HepG2 (cell line): ENCODE data around the gene C10orf90. TPM values are rescaled to one million over a fixed set of nuclear protein-coding genes. Genes with fewer than 3 reads are reported as not detected.

ENCODE experiments used
- ATAC-seq: fragments of 200-7000 bp; cut with Tn5 transposase; 3 replicates; pipeline ENCODE4 v1.9.1; 2020; ENCODE audit warnings: mild to moderate bottlenecking, moderate library complexity
- BruUV-seq: library from RNA; stranded (reverse); fragments of 400-500 nt; replicated peaks from 2 replicates; lab custom pipeline; 2021; lab: Mats Ljungman, UMichigan
- CTCF ChIA-PET: fragments of 300-600 bp; formaldehyde crosslinking; extraction: SDS; loops from one replicate; lab custom pipeline; 2021; ENCODE audit warnings: low total read pairs, inconsistent platforms, low intra/inter-chr PET ratio; lab: Yijun Ruan, JAX
- POLR2A ChIA-PET: fragments of 350-600 bp; sonication (Branson Sonifier 250); formaldehyde crosslinking; loops from one replicate; lab custom pipeline; 2020; ENCODE audit warnings: antibody characterized with exemption, inconsistent platforms; lab: Yijun Ruan, JAX
- DNase-seq: peaks from one replicate; pipeline ENCODE4 v3.0.0-alpha.2; 2015; ENCODE audit warnings: low spot score
- FAIRE-seq: peaks from 3 replicates; lab custom pipeline; 2011; peaks lifted over from hg19 to GRCh38; lab: Jason Lieb, UNC
- H2AFZ ChIP-seq: one replicate; pipeline ENCODE4 v1.6.1; 2011; ENCODE audit warnings: low read length, inconsistent platforms
- H3K27ac ChIP-seq: fragments of 300-600 bp; 3 replicates; pipeline ENCODE4 v1.8.0; 2011; ENCODE audit warnings: mixed run types, mild to moderate bottlenecking, mixed read lengths, low read length, inconsistent platforms; ENCODE audit not compliant: insufficient read depth; ENCODE audit errors: extremely low read length
- H3K27me3 ChIP-seq, 2 experiments: fragments of 200-600 bp in 1 of 2; 2 replicates in 1 of 2; 3 replicates in 1 of 2; pipeline versions ENCODE4 v1.6.0 to v1.8.0; 2011; ENCODE audit warnings: low read length in 2 of 2, mild to moderate bottlenecking in 2 of 2, moderate library complexity in 2 of 2, inconsistent platforms in 1 of 2; ENCODE audit not compliant: insufficient read depth in 2 of 2, control insufficient read depth in 1 of 2
- H3K36me3 ChIP-seq, 2 experiments: fragments of 200-600 bp in 1 of 2; replicated peaks in 1 of 2; 2 replicates in 1 of 2; 3 replicates in 1 of 2; pipeline versions ENCODE4 v1.5.1 to v1.8.0; 2011; ENCODE audit warnings: low read length in 2 of 2, inconsistent platforms in 1 of 2; ENCODE audit not compliant: insufficient read depth in 2 of 2, control insufficient read depth in 1 of 2
- H3K4me1 ChIP-seq: 2 replicates; pipeline ENCODE4 v1.5.1; 2012; ENCODE audit warnings: low read length, inconsistent platforms; ENCODE audit not compliant: insufficient read depth
- H3K4me2 ChIP-seq: 2 replicates; pipeline ENCODE4 v1.6.0; 2011; ENCODE audit warnings: low read depth, low read length, inconsistent platforms
- H3K4me3 ChIP-seq, 3 experiments: fragments of 200-600 bp in 1 of 3; sonication (generic), shearing (Covaris generic) in 1 of 3; replicated peaks in 1 of 3; 2 replicates each; pipeline ENCODE4 v1.5.1; 2011 to 2016; ENCODE audit warnings: low read length in 3 of 3, inconsistent platforms in 2 of 3, low read depth in 2 of 3, mild to moderate bottlenecking in 2 of 3, control low read depth in 1 of 3, mixed read lengths in 1 of 3; ENCODE audit not compliant: insufficient read depth in 1 of 3
- H3K79me2 ChIP-seq: one replicate; pipeline ENCODE4 v1.6.1; 2011; ENCODE audit warnings: low read length, inconsistent platforms; ENCODE audit not compliant: insufficient read depth
- H3K9ac ChIP-seq: 2 replicates; pipeline ENCODE4 v1.6.0; 2011; ENCODE audit warnings: mild to moderate bottlenecking, low read depth, low read length, inconsistent platforms; ENCODE audit not compliant: insufficient read depth
- H3K9me3 ChIP-seq: 2 replicates; pipeline ENCODE4 v1.5.1; 2012; ENCODE audit warnings: mild to moderate bottlenecking, low read length
- H4K20me1 ChIP-seq: 2 replicates; pipeline ENCODE4 v1.6.0; 2011; ENCODE audit warnings: inconsistent platforms, mild to moderate bottlenecking, low read length, moderate library complexity; ENCODE audit not compliant: insufficient read depth
- ADNP ChIP-seq: sonication (generic); formaldehyde crosslinking; IDR thresholded peaks from 2 replicates; pipeline ENCODE4 v1.4.0; 2020; ENCODE audit warnings: missing genetic modification reagents
- CBX1 ChIP-seq: IDR thresholded peaks from one replicate; pipeline ENCODE4 v1.6.1; 2016; ENCODE audit warnings: antibody characterized with exemption, low read depth
- EZH2 ChIP-seq: conservative IDR thresholded peaks from 2 replicates; pipeline ENCODE4 v1.6.1; 2012; ENCODE audit warnings: mild to moderate bottlenecking, low read depth, low read length, moderate library complexity
- GPN1 ChIP-seq: sonication (generic); formaldehyde crosslinking; IDR thresholded peaks from 2 replicates; pipeline ENCODE4 v1.5.1; 2020; ENCODE audit warnings: missing genetic modification reagents, borderline replicate concordance
- HIVEP1 ChIP-seq: sonication (generic); formaldehyde crosslinking; IDR thresholded peaks from 2 replicates; pipeline ENCODE4 v1.4.0; 2020; ENCODE audit warnings: mild to moderate bottlenecking, missing genetic modification reagents
- KLF13 ChIP-seq: sonication (generic); formaldehyde crosslinking; IDR thresholded peaks from 2 replicates; pipeline ENCODE4 v1.4.0; 2020; ENCODE audit warnings: mild to moderate bottlenecking, missing genetic modification reagents
- MEIS2 ChIP-seq: sonication (generic); formaldehyde crosslinking; IDR thresholded peaks from 2 replicates; pipeline ENCODE4 v1.9.0; 2021; ENCODE audit warnings: mild to moderate bottlenecking, missing genetic modification reagents
- POLR2AphosphoS5 ChIP-seq: IDR thresholded peaks from 2 replicates; pipeline ENCODE4 v1.6.1; 2012; ENCODE audit warnings: low read depth, low read length
- SNAPC5 ChIP-seq: sonication (generic); formaldehyde crosslinking; IDR thresholded peaks from 2 replicates; pipeline ENCODE4 v1.8.1; 2023; ENCODE audit warnings: mild to moderate bottlenecking, missing genetic modification reagents, borderline replicate concordance
- SRSF1 ChIP-seq: fragments of 200-400 bp; formaldehyde crosslinking; optimal IDR thresholded peaks from 2 replicates; pipeline ENCODE3; 2017; ENCODE audit warnings: mild to moderate bottlenecking, low read depth, low read length, moderate library complexity
- STAT6 ChIP-seq: sonication (generic); formaldehyde crosslinking; IDR thresholded peaks from 2 replicates; pipeline ENCODE4 v1.4.0; 2020; ENCODE audit warnings: missing genetic modification reagents, mild to moderate bottlenecking, borderline replicate concordance
- TOPORS ChIP-seq: sonication (generic); formaldehyde crosslinking; IDR thresholded peaks from 2 replicates; pipeline ENCODE4 v1.8.0; 2023; ENCODE audit warnings: mild to moderate bottlenecking, missing genetic modification reagents
- ZSCAN5A ChIP-seq: sonication (generic); formaldehyde crosslinking; IDR thresholded peaks from 2 replicates; pipeline ENCODE4 v1.8.0; 2022; ENCODE audit warnings: mild to moderate bottlenecking, missing genetic modification reagents, borderline replicate concordance
- WGBS: methylation state at CpG from one replicate; pipeline ENCODE4 v1.1.6; 2017; ENCODE audit warnings: low lambda C conversion rate; 5-methylcytosine and 5-hydroxymethylcytosine counted together
- in situ Hi-C: cut with HindIII; loops from 2 replicates; pipeline ENCODE4 v1.10.0; 2017; ENCODE audit warnings: low pct_unique_long_range_greater_than_20kb; ENCODE audit not compliant: extremely low pct_ligation_motif_present
- intact Hi-C: fragments of 100-400 bp; cut with micrococcal nuclease; formaldehyde crosslinking; loops from one replicate; pipeline ENCODE4 v1.10.0; 2022; ENCODE audit not compliant: unreplicated experiment
- polyA plus RNA-seq, 8 experiments: library from polyadenylated mRNA; depleted of rRNA in 3 of 8; stranded (reverse) in 7 of 8; unstranded in 1 of 8; fragments of >200 nt; fragmentation: Illumina TruSeq in 4 of 8; extraction: Trizol in 4 of 8; gene quantifications; 2 replicates each; pipeline versions ENCODE4 v1.2.1 to v1.2.3, GENCODE V29; 2011 to 2016; ENCODE audit warnings: low read depth in 4 of 8, missing spikeins in 1 of 8, mixed read lengths in 1 of 8; ENCODE audit not compliant: insufficient read depth in 1 of 8
- total RNA-seq, 5 experiments: library from RNA; depleted of rRNA; stranded (reverse); fragments of >200 nt; fragmentation: Illumina TruSeq; extraction: Trizol; gene quantifications; 2 replicates each; pipeline ENCODE4 v1.2.3, GENCODE V29; 2016; ENCODE audit warnings: low read depth in 1 of 5
- TF ChIP-seq, protein P1 (sequence below): sonication (generic); formaldehyde crosslinking; IDR thresholded peaks from 2 replicates; pipeline ENCODE4 v1.9.0; 2021; ENCODE audit warnings: missing genetic modification reagents, mild to moderate bottlenecking, borderline replicate concordance

C10orf90 gene
- total and polyA plus RNA-seq, 2 of the 13 experiments (the other 11 are each of a cell fraction or from before 2014, with no cell fraction given), result not detected

- H3K9me3 ChIP-seq, result no peaks in the 10 kb centered on the region; the same call in 1 of the 2 replicates
- H3K4me1 ChIP-seq, result no peaks in the 10 kb centered on the region
- ChIA-PET CTCF (no interaction called here), POLR2A (no interaction called here)
- FAIRE-seq, result no peak
- H3K27me3 ChIP-seq, result peaks cover 2 to 17% of the 10 kb centered on the region in 2 experiments; a peak in 4 of 5 replicates
- H3K9ac ChIP-seq, result no peak overlapping the region
- intact Hi-C loops, result no loop called here
- no peak for ATAC-seq
- WGBS, result 14% methylated on average over 3 of the region's 3 CpGs
- no peak for DNase-seq
- H4K20me1 ChIP-seq, result no peaks in the 10 kb centered on the region
- no peaks in the 10 kb centered on the region for H3K79me2 ChIP-seq
- in situ Hi-C loops, result no loop called here
- no peak overlapping the region for H3K27ac ChIP-seq
- no TSS peak for BruUV-seq
- no peaks in the 10 kb centered on the region for H3K36me3 ChIP-seq
- H3K4me3 ChIP-seq, result no peak overlapping the region
- no peak overlapping the region for H2AFZ ChIP-seq
- no peak overlapping the region for H3K4me2 ChIP-seq
- TF ChIP-seq EZH2 (no peak), MEIS2 (CRISPR knock-in tag) (no peak)
Observed at GRCh38 chr10:126669168-126669567, 1.3 kb downstream of the C10orf90 start.

DNA sequence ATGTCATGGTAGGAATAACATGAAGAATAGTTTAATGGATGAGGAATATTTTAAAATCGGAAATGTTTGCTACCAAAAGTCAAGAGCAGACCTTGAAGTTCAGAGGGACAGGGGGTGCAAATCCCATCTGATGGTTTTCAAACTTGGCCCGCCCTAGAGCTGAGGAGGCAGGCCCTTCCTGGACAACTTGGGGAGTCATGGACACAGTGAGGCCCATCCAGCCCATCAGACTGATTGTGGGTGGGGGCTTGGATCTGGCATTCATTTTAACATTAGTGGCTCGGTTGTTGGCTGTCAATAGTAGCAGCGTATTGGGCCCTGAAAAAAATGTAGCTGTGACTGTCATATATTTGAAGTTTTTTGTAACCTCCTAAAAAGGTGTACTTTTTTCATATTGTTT, 2.0 kb downstream of the C10orf90 start:
- in situ Hi-C loops, result no loop called here
- no peak for TF ChIP-seq SNAPC5 (CRISPR knock-in tag)
- TF ChIP-seq CBX1, result no peak
- no peak for TF ChIP-seq SRSF1
- no peak for TF ChIP-seq STAT6 (CRISPR knock-in tag)
- TF ChIP-seq GPN1, result no peak
- TF ChIP-seq POLR2AphosphoS5, result no peak
- TF ChIP-seq ZSCAN5A, result no peak
- TF ChIP-seq TOPORS, result no peak
- TF ChIP-seq KLF13, result no peak
- TF ChIP-seq, protein P1, sequence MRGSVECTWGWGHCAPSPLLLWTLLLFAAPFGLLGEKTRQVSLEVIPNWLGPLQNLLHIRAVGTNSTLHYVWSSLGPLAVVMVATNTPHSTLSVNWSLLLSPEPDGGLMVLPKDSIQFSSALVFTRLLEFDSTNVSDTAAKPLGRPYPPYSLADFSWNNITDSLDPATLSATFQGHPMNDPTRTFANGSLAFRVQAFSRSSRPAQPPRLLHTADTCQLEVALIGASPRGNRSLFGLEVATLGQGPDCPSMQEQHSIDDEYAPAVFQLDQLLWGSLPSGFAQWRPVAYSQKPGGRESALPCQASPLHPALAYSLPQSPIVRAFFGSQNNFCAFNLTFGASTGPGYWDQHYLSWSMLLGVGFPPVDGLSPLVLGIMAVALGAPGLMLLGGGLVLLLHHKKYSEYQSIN (CRISPR knock-in tag), result no peak
- TF ChIP-seq ADNP, result no peak
- no peak for TF ChIP-seq HIVEP1 (CRISPR knock-in tag)

More for the DNA sequence above, 2.0 kb downstream of the C10orf90 start:
- no peak for DNase-seq
- H3K4me3 ChIP-seq, result no peak overlapping the region
- ChIA-PET CTCF (no interaction called here), POLR2A (no interaction called here)
- H3K79me2 ChIP-seq, result no peaks in the 10 kb centered on the region
- ATAC-seq, result no peak
- no peak overlapping the region for H3K4me2 ChIP-seq
- H3K36me3 ChIP-seq, result no peaks in the 10 kb centered on the region
- no peaks in the 10 kb centered on the region; the same call in 1 of the 2 replicates for H3K9me3 ChIP-seq
- H3K4me1 ChIP-seq, result no peaks in the 10 kb centered on the region
- H2AFZ ChIP-seq, result no peak overlapping the region
- H3K27me3 ChIP-seq, result peaks cover 2 to 22% of the 10 kb centered on the region in 2 experiments; a peak in 4 of 5 replicates
- 0% methylated on average over 4 of the region's 4 CpGs for WGBS
- no peak overlapping the region for H3K9ac ChIP-seq
- no peak for FAIRE-seq
- H4K20me1 ChIP-seq, result no peaks in the 10 kb centered on the region
- no peak overlapping the region for H3K27ac ChIP-seq
- intact Hi-C loops, result no loop called here
- BruUV-seq, result no TSS peak
